GM21737 (cell line): ENCODE results near the gene IGFBP4.

Experiments
- ATAC-seq: cut with Tn5 transposase; IDR thresholded peaks from one replicate; pipeline ENCODE4 v1.9.1; 2021; ENCODE audit warnings: mild to moderate bottlenecking, moderate library complexity; ENCODE audit not compliant: unreplicated experiment

IGFBP4 gene

GRCh38 chr17:40454613-40454995, 11.4 kb downstream of the IGFBP4 start:
- no peak for ATAC-seq

GRCh38 chr17:40456396-40456951, 13.2 kb downstream of the IGFBP4 start:
- ATAC-seq: no peak

DNA sequence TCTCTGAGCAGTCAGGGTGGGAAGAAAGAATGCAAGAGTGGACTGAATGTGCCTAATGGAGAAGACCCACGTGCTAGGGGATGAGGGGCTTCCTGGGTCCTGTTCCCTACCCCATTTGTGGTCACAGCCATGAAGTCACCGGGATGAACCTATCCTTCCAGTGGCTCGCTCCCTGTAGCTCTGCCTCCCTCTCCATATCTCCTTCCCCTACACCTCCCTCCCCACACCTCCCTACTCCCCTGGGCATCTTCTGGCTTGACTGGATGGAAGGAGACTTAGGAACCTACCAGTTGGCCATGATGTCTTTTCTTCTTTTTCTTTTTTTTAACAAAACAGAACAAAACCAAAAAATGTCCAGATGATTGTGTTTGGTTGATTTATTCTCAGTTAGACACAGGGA, 14.1 kb downstream of the IGFBP4 start:
- ATAC-seq: no peak

- no peak for ATAC-seq
Measured at GRCh38 chr17:40457964-40458791, 14.9 kb downstream of the IGFBP4 start.

DNA sequence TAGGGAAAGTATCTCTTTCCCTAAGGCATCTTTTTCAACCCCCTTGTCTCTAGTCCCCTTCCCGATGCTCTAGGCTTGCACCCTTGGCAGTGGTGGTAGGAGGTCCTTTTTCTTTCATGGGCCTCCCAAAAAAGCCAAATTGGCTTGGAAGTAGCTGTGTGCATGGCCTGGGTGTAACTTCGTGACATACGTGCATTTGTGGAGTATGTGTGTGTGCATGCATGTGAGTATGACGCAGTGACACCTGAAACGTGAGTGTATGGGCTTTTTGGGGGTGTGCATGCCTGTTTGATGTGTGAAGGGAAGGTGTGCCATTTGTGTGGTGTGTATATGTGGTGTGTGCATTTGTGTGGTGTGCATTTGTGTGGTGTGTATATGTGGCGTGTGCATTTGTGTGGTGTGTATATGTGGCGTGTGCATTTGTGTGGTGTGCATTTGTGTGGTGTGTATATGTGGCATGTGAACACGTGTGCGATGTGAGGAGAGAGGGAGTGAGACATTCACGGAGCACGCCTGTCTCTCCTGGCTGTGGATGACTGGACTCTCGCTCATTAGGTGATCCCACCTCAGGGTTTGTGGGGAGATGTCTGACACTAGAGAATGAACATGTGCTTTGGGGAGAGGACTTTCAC, 15.7 kb downstream of the IGFBP4 start:
- ATAC-seq: no peak

- no peak for ATAC-seq
Measured at GRCh38 chr17:40459636-40460603, 16.7 kb downstream of the IGFBP4 start.

- ATAC-seq: no peak
Measured at GRCh38 chr17:40460604-40460967, 17.3 kb downstream of the IGFBP4 start.

GRCh38 chr17:40460968-40461731, 17.9 kb downstream of the IGFBP4 start:
- no peak for ATAC-seq

DNA sequence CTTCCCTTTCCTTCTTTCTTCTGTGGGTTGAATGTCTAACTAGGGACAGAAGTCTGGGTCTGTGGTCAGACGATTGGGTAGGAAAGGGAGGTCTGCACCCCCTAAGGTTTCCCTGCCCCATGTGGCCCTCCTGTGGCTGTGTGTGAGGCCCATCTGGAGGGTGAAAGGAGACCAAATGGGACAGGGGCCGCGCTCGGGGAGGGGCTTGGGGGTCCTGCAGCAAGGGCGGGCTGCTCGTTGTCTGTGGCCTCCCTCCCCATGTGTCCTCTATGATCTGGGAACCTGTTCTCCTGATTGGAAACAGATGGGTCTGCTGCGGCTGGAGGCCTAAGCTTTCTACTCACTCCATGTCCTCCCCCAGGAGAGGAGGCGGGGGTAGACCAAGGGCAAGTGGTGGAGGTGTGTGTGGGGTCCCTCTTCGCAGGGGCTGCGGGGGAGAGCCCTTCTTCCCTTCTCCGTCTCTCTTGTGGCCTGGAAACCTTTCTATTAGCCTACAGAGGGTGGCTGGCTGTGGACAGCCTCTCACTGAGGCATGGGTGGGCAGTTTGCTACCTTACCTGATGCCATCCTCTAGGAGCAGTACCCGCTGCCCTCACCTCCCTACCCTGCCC, 18.6 kb downstream of the IGFBP4 start:
- ATAC-seq: no peak

DNA sequence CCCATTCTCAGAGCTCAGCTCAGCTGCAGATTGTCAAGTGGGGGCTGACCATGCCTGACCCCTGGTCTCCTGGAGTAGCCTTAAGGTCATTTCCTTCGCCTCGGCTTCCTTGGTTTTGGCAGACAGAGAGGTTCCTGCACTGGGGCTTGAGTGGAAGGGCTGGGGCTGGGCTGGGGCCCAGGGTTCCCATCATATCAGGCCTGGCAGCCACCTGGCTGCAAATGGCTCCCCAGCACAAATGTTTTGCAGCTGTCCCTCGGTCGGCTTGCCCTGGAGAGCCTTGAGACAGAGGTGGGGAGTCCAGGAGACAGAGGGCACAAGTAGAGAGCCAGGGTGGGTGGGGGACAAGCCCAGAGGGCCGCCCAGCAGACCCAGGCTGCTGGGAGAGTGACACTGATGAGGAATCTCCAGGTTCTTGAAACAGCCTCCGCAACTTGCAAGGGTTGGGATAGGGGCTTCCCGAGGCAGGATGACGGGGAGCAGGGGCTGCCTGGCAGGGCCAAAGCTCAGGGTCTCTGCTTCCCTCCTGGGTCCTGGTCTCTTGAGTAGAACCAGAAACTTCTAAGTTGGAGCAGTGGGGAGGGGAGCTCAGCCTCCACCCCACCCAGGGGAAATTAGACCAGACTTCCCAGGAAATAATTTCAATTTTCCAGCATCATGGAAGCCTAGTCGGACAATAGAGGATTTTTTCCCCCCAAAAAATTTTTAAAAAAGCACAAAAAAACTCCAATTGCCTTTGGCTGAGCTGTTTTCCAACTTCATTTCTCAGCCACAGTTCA, 19.3 kb downstream of the IGFBP4 start:
- no peak for ATAC-seq

DNA sequence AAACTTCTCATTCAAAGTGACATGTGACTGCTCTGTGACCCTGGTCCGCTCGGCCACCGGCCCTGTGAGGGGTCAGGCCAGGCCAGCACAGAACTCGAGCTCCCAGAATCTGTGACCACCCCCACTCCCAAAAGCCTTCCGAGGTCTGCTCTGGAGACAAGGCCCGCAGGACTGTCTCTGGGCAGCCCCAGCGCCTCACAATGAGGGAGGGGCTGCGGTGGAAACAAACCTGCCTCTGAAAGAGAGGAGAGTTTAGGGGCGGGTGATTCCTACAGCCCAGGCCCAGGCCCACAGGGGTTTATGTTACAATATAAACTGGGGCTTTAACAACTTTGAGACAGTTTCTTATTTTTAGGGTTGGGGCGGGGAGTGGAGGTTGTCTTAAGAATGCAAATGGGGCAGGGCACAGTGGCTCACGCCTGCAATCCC, 19.9 kb downstream of the IGFBP4 start:
- no peak for ATAC-seq

DNA sequence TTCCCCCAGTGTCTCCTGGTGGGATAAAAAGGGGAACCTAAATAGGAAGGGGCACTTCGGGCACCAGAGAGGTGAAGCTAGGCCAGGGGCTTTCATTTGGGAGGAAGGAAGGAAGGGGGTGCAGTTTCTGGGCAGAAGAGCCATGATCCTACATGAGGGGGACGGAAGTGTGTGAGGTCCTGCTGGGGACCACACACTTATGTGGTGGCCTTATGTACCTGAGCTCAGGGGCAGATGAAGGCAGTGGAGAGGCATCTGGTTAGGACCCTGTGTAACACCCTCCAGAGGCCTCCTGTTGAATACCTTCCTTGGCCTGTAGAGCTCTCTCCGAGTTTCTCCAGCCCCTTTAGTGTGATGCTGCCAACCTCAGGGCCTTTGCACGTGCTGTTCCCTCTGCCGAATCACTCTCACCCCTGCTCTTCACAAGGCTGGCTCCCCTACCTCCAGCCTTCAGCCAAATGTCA, 21.2 kb downstream of the IGFBP4 start:
- no peak for ATAC-seq

- no peak for ATAC-seq
Measured at GRCh38 chr17:40466298-40466971, 23.2 kb downstream of the IGFBP4 start.

DNA sequence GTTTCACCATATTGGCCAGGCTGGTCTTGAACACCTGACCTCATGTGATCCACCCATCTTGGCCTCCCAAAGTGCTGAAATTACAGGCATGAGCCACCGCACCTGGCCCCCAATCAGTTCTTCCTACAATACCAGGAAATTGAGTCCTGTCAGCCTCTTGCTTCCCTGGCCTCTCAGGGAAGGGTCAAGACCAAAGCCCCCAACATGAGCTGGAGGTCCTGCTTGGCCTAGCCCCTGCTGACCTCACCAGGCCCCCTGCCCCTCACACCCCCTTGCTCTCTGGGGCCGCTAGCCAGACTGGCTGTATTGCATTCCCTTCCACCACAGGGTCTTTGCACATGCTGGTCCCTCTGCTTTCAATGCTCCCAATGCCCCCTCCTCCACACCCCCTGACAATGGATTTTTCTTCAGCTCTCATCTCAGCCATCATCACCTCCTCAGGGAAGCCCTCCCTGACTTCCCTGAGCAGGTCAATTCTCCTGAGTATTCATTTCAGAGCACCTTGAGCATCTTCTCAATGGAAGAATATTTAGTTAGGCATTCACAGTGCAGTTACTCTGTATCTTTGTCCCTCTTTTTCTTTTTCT, 24.1 kb downstream of the IGFBP4 start:
- ATAC-seq: no peak

DNA sequence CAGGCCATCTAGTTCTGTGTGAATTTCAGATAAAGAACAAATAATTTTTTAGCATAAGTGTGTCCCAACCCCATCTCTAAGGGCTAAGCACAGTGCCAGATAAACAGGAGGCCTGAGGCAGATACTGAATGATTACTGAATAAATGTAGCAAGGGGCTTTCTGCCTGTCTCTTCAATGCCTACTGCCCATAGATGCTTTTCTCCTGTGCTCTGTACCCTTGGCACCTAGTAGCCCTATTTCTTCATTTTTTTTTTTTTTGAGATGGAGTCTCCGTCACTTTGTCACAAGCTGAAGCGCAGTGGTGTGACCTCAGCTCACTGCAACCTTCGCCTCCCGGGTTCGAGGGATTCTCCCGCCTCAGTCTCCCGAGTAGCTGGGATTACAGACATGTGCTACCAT, 25.3 kb downstream of the IGFBP4 start:
- ATAC-seq: no peak

DNA sequence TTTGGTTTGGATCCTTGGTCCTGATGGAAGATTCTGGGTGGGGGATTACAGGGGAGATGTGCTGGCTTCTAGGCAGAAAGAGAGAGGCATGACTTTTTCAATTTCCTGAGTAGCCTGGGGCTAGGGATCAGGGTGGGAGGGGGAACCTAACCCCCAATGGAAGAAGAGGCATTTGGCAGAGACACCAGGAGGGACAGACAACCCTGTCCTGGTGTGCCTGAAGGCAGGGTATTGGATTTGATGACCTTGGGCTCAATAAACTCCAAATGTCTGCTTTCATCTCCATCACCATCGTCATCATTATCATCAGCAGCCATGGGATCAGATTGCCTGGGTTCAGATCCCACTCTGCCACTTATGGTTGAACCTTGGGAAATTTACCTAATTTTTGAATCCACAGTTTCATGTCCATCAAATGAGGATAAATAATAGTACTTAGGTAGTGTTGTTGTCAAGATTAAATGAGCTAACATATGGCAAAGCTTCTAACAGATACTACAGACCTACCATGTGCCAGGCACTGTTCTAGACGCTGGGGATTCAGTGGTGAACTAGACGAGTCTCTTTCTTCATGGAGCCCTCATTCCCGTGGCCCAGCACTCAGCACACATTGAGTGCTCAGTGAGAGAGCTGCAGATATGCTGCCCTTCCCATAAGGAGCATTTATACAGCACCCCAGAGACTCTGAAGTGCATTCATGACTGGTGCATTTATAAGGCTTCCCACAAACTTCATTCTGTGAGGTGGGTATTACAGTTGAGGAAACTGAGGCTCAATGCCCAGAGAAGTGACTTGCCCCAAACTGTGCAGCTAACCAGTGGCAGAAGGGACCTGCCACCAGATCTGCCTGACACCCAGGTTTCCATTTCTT, 26.8 kb downstream of the IGFBP4 start:
- no peak for ATAC-seq
